NCI-H1105 treated with DMSO at 0.1 percent for 48 hours (cell line): ENCODE measurements around the gene GPR39.
A peak's percentile ranks its signal among the peaks of the same experiment; 100 is the strongest.

Source experiments
- DNase-seq: peaks from one replicate; lab custom pipeline; 2025; lab: John Stamatoyannopoulos, UW

The GPR39 gene

DNA sequence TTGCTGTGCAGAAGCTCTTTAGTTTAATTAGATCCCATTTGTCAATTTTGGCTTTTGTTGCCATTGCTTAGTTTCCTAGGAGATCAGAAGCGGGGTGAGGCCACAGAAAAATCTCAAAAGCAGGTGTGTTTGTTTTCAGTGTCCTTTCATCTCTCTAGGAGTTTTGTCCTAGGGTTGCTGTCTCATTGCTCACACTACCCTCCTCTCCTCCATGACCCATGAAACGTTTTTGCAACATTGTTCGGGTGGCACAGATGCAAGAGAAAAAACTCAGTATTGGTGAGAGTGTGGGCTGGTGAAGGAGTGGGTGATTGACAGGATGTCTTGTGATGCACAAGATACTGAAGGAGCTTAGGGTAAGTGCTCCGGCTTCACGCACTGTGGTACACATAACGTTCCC lies 149.8 kb downstream of the GPR39 start:
- DNase-seq, result no peak

DNA sequence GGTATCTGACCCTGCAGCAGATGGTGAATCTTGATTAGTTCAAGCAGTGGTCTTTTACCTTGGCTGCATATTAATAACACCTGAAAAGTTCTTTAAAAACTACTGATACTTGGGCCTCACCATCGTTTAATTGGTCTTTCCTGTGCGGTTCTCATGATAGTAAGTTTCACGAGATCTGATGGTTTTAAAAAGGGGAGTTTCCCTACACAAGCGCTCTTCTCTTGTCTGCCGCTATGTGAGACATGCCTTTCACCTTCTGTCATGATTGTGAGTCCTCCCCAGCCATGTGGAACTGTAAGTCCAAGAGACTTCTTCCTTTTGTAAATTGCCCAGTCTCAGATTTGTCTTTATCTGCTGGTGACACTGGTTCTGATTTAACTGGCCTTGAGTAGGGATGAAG lies 151.1 kb downstream of the GPR39 start:
- no peak for DNase-seq

DNA sequence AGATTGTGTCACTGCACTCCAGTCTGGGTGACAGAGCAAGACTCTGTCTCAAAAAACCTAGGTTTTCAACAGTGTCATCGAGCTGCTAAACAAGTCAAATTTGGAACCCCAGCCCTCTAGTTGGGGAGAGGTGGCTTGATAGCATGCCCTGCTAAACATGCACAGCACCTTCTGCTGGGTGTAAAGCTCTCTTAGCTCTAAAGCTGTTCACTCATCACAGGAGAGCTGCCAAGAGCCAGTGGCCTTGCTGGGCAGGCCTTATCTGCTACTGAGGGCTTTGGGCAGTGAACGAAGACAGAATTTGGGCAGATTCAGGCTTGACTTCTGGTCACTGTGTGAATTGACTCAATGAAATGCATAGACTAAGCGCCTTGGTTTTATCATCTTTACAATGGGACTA lies 152.1 kb downstream of the GPR39 start:
- no peak for DNase-seq

DNA sequence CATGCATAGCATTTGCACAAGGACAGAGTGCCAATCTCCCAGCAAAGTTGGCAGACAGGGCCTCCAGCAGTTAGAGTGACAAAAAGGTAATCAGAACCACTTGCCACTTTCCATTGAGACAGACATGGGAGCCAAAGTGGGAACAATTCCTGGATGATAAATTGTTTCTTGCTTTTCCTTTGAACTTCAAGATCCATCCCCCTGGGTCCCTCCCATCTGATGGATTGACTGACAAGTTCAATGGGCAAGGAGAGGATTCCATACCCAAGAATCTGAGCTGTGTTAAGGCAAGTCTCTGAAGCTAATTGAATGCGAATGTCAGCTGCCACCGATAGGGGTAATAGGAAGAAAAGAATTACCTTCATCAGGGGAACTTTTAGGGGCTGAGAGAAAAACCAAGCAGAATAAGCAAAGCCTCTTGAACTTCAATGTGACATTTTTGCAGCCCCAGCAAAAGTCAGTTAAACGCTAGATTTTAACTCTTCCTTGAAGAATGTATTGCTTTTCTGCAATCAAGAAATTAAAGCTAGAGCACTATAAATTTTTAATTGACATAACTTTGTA lies 156.9 kb downstream of the GPR39 start:
- no peak for DNase-seq

DNA sequence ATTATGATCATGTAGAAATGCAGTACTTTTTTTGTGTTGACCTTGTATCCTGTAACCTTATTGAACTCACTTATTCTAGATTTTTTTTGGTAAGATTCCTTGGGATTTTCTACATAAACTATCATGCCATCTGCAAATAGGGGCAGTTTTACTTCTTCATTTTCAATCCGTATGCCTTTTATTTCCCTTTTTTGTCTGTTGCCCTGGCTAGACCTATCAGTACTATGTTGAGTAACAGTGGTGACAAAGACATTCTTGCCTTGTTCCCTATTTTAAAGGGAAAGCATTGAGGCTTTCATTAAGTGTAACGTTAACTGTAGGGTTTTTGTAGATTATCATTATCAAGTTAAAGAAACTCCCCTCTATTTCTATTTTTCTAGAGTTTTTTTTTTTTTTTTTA lies 161.1 kb downstream of the GPR39 start:
- DNase-seq, result no peak

DNA sequence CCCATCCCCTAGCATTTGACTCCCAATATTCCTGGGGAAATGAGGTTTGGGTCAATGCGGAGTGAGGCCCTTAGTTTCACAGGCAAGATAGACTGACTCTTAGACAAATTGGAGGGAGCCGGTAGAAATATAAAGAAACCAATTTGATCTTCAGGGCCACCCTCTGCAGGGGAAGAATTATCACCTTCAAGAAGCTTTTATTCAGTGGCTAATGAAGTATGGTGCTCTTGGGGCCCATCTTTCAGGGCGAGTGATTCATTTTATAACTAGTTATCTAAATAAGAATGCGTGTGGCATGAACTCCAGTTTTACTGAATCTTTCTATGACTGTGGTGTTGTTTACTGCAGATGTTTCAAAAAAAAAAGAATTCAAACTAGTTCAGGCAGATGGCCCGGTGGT lies 165.0 kb downstream of the GPR39 start:
- DNase-seq, result no peak

DNA sequence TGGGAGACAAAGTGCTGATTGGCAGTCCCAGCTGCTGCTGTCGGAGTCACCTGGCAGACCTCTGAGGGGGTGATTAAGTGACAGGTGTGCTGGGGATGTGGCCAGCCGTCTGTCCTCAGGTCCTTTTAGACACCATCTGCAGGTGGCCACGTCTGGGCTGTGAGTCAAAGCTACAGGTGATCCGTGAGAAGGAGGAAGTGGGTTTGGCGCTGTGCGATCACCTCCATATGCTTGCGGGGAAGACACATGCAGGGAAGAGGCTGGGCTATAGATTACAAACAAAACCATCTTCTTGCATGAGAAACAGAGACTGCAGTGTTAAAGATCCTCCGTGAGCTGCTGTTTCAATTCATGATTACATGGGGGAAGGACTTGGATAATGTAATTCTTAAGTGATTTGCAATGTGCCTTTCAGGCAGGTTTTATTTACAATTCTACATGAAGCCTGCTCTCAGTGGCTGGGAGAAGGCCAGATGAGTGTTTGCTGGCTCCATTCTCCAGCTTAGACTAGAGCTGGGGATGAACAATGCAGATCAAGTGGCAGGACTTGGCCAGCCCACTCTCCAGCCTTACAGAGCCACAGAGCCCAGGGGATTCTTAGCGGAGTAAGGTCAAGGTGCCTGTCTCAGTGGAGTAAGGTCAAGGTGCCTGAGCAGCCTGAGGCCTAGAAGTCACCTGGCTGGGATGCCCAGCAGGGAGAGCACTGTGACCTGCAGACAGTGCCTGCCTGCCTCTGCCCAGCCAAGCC lies 165.6 kb downstream of the GPR39 start:
- DNase-seq, result peak; percentile 94

DNA sequence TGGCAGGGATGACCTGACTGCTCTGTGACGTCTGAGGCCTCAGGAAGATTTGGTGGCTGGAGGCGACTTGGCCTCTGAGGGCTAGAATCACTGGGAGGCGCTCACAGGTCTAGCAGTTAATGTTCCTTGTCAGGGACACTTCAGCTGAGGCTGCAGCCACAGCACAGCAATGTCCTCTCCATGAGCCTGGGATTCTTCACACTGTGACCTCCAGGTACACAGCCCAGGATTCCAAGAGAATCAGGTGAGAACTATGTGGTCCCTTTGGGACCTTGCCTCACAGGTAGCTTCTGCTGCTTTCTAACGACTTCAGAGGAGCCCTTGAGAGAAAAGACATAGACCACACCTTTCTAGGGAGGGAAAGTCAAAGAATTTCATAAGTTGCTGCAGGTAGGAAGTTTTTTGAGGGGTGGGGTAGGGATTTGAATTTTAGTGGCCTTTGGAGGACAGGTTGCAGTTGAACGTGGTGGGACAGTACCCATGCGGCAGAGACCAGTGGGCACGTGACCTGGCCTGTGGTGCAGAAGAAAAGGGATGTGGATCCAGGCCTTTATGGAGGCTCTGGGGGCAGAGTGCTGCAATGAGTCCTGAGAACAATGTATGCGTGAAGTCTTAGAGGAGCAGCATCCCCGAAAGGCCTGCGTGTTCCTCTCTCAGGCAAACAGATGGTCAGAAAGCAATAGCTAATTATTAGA lies 167.2 kb downstream of the GPR39 start:
- no peak for DNase-seq

DNA sequence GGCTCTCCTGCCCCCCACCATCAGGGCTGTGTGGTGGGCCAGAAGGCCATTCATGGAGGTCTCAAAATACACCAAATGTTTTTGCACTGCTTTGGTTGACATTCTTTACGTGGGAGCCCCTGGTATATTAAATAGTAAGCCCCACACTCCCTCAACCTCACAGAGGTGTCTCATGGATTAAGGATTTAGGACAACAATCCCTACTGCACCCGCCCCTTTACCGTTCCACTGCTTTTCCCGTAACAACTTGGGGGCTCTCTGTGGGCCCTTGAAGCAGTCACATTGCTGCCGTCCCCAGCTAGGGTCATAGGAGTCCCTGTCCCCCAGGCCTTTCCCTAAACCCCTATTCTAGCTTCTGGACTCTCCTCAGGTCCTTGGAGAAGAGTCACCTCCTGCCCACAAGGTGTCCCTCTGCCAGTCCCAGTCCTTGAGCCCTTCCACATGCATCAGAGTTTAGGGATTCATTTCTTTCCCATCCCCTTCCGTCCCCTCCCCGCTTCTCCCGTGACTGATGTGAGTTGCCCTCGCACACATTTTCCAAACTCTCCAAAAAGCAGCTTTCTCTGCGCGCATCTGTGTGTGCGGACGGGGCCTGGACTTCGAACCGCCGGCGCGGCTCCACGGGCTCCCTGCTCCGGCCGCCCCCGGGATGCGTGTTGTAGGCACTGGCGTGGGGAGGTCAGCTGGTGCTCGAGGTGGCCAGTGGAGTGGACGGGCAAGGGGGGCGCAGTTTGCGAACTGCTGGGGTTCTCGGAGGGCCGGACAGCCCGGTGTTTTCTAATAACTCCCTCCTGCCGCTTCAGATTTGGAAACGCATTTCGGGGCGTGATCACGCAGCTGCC lies 168.6 kb downstream of the GPR39 start:
- DNase-seq, result no peak

DNA sequence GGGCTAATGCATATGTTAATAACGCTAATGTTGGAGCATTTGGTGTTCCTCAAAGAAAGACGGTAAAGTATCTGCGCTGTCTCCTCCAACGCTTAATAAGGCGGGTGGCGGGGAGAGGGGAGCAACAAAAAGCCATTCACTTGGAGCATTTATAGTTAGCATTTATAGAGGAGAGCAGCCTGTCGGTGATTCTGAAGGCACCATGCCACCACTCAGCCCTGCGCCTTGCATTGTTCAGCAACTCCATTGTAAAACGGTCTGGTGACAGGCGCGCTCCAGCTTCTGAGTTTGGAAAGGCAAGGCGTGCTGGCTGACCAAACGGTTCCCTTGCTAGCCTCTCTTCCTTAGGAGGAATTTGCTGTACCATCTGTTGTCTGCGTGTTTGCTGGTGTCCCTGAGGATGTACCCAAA lies 169.5 kb downstream of the GPR39 start:
- no peak for DNase-seq

DNA sequence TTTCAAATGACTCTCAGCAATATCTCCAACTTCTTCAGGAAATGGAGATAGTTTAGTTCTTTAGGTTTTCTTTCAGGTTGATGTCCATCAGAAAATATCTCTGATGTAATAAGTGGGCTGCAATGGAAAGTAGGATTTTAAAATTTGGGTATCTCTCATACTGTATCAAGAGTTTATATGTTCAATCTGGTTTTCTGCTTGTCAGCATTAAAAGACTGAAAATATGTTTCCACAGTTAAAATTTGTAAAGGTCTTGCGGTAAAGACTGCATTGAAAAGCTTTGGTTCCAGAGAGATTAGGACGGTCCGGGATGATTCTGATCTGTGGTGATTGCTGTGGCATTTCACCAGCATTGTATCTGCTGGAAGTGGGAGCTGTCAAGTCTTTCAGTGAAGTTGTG lies 170.2 kb downstream of the GPR39 start:
- no peak for DNase-seq

DNA sequence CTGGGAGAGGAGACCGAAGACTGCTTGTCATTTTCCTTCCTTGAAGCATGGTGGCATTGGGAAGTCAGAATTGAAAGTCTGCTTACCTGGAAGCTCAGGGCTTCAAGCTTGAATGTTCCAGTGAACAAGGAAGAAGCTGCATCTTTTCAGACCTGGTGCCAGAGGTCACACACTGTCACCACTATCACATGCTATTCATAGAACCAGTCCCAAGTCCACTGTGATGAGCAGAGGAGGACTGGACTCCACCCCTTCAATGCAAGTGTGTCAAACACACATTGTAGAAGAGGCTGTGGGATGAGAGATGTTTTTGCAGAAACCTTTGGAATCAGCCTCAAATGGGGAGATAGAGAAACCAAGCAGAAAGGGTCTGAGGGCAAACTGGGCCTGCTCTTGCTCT lies 172.0 kb downstream of the GPR39 start:
- no peak for DNase-seq

DNA sequence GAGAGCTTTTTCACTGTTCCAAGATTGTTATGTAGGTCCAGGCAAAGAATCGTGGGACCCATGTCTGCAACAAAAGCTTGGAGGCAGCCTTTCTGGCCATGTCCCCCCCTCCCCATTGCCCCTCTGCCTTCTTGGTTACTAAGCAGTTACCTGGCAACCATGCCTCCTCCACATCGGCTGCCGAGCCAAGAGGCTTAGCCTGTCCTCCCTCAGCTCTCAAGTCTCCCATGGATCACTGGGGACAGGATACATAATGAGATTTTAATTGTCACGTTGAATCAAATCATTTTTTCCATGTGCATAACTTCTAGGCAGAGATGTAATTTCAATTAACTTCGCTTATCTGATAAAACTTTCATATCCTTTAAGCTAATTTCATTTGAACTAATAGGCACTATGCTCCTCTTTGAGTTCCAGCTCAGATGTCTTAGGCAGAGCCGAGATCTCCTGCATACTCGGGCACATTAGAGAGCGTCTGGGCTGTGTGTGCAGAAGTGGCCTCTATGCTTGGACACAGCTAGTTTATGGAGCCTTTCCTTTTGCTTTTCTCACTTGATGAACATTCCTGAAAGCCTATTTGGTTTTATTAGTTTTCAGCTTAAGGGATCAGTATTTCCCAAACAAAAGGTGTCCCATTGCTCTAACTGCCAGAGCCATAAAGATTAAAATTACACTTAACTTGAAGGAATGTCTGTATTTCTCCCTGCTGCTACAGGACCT lies 172.7 kb downstream of the GPR39 start:
- DNase-seq, result no peak

DNA sequence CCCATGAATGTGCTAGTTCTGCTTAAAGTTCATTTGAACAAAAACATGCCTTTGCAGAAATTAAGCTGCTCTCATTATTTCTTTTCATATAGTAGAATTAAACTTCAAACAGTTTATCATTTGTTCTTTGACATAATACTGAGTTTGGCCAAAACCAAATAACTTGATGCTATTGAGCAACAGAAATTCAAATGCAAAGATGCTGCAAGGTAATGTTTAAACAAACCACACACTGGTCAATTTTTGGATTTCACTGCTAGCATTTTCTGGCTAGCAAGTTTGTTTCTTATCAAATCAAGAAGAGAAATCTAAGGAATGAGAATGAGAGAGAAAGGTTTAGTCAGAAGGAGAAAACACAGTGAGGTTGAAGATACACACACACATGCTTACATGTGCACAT lies 173.4 kb downstream of the GPR39 start:
- DNase-seq, result no peak

DNA sequence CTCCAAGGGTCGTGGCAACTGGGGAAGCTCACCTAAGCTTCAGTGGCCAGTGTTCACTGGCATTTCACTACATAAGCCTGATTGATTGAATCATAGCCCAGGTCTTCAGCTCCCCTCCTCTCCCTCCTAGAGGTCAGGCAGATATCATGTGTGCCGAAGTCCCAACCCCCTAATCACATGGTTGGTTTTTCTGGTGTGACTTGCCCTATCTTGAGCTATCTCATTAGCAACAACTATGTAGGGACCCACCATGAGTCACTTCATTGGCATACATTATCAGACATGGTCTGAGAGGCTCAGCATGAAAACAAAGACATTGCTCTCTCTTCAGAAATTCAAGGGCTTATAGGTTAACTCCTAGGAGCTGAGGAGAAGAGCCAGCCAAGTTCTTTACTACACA lies 176.6 kb downstream of the GPR39 start:
- no peak for DNase-seq

DNA sequence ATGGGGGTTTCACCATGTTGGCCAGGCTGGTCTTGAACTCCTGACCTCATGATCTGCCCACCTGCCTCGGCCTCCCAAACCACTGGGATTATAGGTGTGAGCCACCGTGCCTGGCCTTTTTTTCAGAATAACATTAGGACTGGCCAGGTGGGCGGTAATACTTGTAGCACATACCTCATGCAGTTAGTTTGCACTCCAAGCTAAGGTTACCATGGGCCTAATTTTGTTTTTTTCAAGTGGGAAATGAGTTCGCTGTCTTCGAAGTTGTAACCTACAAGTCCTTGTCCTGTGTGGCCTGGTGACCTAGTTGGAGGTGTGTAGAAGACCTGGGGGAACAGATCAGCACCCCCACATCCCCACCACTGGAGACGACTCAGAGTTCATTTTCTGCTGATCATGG lies 178.6 kb downstream of the GPR39 start:
- DNase-seq, result no peak

DNA sequence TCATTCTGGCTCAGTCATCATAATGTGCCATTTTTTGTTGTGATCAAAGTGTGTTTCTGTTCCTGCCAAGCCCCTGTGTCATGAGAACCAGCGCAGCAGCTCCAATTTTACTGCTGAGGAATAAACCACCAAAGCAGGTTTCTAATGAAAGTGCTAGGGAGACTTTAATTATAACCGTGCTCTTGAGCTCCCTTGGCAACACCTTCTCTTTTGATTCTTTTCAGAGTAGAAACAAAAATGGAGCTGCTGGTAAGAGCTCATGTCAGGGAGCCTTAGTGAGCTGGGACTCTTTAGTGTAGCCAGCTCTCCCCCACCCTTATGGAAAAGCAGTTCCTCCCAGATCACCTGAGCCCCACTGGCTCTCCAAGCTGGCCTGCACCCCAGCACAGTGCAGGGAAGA lies 179.1 kb downstream of the GPR39 start:
- no peak for DNase-seq

DNA sequence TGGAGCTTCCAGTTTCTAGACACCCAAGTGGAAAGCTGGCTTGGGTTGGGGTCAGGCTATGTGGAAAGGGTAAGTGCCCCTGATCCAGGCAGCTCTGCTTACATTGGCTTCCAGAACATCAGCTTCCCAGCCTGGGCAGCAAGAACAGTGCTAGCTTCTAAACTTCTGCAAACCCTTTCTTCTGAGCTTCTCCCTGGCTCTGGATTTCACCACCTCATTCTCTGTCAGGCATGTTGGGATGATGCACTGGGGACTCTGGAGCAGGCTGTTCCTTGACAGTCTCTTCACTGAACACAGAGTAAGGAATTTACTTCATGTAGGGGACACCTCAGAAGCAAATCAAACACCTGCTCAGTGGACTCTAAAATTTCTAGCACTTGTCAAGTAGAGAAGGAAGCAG lies 180.6 kb downstream of the GPR39 start:
- no peak for DNase-seq

DNA sequence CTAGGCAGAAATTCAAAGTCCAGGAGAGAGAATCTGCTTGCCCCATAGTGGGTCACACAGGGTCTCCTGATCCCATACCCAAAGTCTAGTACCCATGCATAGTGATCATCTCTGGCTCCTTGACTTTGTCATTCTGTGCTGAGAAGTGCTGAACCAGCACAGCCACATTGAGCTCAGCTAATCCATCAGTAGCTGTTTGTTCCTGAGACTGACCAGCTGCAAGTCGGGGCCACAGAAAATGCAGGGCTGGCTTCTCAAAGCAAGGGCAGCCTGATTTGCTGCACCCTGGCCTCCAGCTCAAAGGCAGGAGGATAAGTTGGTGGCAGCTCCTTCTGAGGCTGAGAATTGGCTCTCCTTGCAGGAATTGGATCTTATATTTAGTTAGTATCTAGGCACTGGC lies 181.2 kb downstream of the GPR39 start:
- DNase-seq, result no peak

DNA sequence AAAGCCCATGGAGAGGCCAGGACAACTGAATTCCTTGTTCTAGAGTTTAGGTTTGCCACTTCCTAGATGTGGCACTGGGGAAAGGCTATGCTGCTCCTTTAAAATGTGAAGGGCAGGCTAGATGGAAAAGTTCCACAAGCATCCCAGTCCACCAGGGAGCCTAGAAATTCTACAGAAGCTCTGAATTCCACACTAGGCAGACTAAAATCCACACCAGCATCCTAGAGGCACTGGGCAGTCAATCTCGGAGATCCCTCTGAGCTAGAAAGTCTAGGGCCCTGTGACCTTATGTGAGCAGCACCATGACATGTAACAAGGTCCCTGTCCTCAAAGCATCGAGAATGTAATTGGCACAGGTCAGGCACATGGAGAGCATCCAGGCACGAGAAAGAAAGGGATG lies 181.9 kb downstream of the GPR39 start:
- DNase-seq, result no peak

DNA sequence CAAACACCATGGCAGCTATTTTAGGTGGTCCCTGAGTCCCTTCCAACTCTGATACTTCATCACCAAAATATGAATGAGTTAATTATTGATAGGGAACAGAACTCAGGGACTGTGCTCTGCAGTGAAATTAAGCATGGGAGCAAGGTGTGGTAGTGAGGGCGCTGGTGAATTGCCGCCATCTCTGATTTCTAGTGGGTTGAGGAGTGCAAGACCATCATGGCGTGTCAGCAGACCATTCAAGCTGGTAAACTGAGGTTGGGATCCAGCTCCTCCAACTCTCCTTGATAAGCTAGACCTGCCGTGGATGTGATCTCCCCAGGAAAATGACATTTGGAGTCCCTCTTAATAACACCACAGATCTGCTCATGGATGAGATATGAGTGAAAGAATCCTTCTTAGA lies 183.0 kb downstream of the GPR39 start:
- DNase-seq, result no peak

DNA sequence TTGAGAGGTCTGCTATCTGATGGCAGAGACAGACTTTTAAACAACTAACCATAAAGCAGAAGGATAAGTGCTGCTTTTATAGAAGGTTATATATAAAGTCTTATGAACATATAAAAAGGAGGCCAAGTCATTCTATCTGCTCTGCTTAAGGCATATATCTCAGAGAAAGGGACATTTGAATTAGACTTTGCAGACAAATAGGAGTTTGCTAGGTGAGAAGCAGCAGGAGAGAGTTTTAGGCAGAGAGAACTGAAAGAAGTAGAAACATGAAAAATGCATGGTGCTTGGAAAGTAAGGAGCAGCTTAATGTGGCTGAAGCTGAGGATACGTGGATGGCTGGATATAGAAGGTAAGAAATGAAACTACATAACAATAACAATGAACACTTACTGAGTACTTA lies 188.0 kb downstream of the GPR39 start:
- DNase-seq, result no peak
